EH (cell line): ENCODE measurements around the gene DNMT1.
"Not testable (repeated sequence)": the region's sequence is repeated elsewhere in the genome, so short reads cannot be mapped to it uniquely, and the experiment has no call there.

ENCODE experiments used
- DNase-seq: peaks from one replicate; pipeline ENCODE4 v3.0.0-alpha.2; 2015; ENCODE audit warnings: low read depth

Gene DNMT1

DNA sequence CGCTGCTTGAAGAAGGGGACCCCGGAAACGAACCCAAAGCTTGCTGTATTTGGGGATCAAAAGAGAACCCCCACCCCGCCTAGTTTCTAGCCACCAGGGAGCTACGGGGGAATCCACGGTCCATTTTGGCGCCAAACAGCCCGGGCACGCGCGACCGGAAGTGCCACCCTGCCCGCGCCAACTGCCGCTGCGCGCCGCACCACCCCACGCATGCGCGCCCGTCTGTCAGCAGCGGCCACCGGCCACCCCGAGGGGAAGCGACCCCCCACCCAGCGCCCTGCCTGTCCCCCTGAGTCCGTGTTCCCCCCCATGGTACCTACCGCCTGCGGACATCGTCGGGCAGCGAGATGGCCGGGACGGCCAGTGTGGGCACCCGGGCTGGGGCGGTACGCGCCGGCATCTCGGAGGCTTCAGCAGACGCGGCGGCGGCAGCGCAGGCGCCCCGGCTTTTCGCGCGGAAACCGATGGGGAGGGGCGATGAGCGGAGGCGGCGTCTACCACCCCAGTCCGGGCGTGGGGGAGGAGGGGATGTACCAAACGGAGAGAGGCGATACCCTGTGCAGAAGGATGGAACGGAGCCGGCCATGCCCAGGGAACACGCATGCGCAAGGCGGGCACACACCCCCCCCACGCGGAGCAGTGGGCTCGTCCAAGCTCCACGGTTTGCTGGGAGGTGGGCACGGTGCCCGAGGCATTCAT lies at the start of gene DNMT1:
TSS of gene DNMT1 (minus strand) at position 454 of the 699 bp plus-strand sequence. CDS start at position 400, 54 bp downstream.
- peak; percentile 96 for DNase-seq

- no peak for DNase-seq
Observed at GRCh38 chr19:10243606-10244005, 48.9 kb upstream of the DNMT1 start.

DNA sequence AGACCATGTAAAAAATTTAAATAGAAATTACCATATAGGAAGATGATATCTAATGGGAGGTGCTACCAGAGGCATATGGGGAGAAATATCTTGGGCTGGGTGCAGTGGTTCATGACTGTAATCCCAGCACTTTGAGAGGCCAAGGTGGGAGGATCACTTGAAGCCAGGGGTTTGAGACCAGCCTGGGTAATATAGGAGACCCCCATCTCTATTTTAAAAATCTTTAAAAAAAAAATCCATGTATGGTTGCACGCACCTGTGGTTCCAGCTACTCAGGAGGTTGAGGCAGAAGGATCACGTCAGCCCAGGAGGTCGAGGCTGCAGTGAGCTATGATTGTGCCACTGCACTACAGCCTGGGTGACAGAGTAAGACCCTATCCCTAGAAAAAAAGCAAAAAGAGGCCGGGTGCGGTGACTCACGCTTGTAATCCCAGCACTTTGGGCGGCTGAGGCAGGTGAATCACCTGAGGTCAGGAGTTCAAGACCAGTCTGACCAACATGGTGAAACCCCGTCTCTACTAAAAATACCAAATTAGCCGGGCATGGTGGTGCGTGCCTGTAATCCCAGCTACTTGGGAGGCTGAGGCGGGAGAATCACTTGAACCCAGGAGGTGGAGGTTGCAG lies 47.2 kb upstream of the DNMT1 start:
- DNase-seq, result not testable (repeated sequence)

DNA sequence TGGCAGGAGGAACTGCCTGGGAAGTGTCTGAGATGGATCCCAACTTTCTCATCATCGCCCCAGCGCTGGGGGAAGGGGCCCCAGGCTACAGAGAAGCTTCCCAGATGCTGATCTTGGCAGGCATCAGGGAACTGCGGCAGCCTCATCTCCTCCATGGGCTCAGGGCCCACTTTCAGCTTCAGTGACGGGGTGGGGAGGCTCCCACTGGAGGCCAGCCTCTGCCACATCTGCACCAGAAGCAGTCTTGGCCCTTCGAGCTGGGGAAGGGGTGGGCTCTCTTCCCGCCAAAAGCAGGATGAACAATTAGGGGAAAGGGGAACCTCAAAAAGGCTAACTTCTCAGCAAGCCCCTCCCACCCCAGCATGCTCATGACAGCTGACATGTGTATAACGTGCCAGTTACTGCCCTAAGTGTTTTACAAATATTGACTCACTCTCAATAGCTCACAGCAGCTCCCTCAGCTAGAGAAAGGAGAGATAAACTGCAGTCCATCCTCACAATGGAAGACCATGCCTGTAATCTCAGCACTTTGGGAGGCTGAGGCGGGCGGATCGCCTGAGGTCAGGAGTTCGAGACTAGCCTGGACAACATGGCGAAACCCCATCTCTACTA lies 43.5 kb upstream of the DNMT1 start:
- DNase-seq, result peak; percentile 77

GRCh38 chr19:10237702-10238101 lies 42.9 kb upstream of the DNMT1 start:
- DNase-seq, result no peak

DNA sequence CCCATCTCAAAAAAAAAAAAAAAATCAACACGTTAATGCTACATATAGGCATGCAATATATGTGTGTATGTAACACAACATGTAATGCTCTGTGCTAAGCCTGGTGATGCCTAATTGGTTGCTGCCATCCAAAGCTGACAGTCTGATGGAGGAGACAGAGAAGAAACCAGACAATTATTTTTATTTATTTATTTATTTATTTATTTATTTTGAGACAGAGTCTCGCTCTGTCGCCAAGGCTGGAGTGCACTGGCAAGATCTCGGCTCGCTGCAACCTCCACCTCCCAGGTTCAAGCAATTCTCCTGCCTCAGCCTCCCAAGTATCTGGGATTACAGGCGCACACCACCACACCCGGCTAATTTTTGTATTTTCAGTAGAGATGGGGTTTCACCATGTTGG lies 40.7 kb upstream of the DNMT1 start:
- DNase-seq, result not testable (repeated sequence)

DNA sequence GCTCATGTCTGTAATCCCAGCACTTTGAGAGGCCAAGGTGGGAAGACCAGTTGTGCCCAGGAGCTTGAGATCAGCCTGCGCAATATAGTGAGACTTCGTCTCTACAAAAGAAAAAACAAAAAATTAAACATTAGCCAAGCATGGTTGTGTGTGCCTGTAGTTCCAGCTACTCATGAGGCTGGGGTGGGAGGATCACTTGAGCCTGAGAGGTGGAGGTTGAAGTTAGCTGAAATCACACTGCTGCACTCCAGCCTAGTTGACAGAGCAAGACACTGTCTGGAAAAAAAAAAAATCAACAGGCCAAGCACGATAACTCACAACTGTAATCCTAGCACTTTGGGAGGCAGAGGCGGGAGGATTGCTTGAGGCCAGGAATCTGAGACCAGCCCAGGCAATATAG lies 40.2 kb upstream of the DNMT1 start:
- DNase-seq, result no peak

- DNase-seq, result no peak
Observed at GRCh38 chr19:10233946-10234345, 39.2 kb upstream of the DNMT1 start.

GRCh38 chr19:10231612-10232228 lies 37.0 kb upstream of the DNMT1 start:
- no peak for DNase-seq

DNA sequence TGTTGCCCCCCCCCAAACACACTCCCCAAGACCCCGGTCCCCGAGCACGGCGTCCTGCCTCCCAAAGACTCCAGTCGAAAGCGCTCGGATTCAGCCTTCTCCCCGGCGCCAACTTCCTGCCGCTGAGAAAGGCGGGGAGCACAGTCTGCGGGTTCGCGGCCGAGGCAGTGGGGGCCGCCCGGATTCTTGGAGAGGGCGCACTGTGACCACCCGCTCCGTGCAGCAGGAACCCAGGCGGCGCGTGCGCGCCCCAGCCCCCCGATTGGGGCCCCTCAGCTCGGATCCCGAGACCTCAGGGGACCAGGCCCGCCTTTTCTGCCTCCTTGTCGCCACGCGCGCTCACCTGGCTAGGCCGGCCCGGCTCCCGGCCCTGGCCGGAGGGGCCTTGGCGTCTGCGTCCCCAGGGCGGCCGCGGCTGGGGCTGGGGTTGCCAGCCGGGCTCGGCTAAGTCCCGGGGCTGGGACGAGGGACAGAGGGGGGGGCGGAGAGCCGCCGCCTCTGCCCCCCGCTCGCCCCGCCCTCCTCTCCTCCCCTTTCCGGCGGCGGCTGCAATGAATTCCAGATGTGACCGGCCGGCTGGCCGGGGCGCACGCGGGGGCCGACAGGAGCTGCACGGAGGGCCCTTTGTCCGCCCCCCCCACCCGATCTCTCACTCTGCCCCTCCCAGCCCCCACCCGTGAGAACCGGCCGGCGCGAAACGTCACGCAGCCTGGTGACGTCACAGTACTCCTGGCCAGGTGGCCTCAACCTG lies 36.3 kb upstream of the DNMT1 start, which contains the start of gene S1PR2:
TSS of gene S1PR2 (minus strand) at position 471 of the 751 bp plus-strand sequence. CDS start 6,426 bp downstream, outside the sequence.
- peak; percentile 80 for DNase-seq

DNA sequence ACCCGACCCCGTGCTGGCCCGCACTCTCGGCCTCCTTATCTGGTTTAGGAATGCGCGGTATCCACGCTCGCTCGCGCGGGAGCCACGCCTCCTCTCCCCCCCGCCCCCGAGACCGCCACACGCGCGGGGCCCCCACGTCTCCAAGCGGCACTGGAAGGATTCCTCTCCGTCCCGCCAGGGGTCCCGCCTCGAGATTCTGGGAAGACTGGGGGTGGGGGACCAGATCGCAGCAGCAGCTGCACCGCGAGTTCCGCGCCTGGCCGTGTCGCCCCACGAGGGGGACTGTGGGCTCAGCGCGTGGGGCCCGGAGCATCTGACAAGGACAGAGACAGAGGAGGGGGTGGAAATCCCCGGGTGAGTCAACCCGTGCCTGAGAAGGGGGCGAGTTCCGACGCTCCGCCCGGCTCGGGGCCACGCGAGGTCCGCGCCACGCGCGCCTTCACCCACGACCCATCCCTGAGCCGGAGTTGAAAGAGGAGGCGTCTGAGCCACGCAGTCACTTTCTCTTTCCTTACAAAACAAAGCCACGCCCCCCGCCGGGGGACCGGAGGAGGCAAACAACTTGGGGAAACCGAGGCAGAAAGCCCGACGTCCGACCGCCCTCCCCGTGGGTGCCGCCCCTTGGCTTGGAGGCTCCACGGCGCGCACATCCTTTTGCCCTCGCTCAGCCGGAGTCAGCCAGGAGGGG lies 35.6 kb upstream of the DNMT1 start:
- peak; percentile 47 for DNase-seq

DNA sequence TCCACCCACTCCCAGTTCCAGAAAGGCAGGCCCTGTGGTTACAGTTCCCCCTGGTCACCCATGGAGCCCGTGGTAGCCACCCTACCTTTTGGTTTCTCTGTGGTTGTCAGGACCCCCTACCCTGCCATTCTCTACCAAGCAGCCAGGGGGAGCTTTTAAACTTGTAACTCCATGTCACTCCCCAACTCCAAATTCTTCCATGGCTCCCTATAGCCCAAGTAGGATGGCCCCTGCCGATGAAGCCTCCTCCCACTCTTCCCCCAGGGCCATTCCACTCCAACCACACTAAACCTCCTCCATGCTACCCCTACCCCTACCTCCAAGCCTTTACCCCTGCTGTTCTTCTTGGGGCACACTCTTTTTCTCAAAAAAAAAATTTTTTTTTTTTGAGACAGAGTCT lies 34.2 kb upstream of the DNMT1 start:
- DNase-seq, result peak; percentile 49

DNA sequence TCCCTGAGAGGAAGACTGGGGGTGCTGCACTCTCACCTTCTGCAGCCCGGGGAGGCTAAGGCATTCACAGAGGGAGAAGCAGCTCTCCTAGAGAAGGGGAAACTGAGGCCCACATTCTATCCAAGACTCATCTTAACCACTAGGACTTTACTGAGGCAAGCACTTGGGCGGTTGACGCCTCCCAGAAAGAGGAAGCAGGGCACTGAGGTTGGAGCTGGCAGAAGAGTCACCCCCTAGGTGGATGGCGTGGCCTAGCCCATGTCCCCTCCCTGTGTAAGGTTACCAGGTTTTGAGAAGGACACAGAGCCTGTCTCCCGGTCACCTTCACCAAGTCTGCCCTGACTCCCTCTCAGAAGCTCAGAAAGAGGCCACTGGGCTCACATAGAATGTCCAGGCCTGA lies 33.6 kb upstream of the DNMT1 start:
- no peak for DNase-seq

DNA sequence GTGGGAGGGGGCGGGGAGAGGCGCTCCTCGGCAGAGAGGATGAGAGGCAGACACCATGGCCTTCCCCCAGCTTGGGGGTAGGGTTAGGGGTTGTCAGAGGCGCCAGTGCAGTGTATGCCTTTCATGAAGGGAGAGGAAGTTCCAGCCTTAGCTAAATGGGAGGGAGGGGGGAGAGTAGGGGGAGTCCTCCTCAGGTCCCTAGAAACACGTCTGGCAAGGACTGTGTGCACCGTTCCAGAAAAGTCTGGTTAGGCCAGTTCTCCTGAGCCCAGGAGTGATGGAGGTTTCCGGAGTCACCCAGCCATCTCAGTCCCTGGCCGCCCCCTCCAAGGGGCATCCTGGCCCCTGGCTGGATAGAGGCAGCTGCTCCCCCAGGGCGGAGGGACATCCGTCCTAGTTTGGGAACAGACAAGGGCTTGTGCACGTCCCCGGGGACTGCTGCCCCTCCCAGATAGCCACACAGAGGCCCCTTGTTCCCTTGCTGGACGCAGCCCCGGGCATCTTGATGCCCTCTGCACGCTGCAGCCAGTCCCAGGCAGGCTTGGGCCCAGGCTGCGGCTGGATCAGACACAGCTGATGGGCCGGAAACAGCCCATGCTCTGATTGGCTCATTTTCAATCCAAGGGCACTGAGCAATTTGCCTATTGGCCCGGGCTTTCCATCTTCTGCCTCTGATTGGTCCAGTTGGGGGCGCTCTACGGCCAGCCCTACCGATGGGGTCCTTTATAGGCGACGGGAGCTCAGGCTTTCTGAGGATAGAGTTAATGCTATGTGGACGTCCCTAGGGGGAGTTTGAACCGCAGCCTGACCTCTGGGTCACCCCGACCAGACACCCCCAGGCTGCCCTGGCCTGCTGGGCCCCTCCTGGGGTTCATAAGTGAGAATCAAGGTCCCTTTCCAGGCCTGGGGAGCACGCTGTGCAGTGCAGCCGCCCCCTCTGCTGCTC lies 32.5 kb upstream of the DNMT1 start:
- DNase-seq, result peak; percentile 24

GRCh38 chr19:10226376-10227025 lies 31.7 kb upstream of the DNMT1 start:
- DNase-seq, result peak; percentile 77

GRCh38 chr19:10226021-10226375 lies 31.2 kb upstream of the DNMT1 start:
- no peak for DNase-seq

DNA sequence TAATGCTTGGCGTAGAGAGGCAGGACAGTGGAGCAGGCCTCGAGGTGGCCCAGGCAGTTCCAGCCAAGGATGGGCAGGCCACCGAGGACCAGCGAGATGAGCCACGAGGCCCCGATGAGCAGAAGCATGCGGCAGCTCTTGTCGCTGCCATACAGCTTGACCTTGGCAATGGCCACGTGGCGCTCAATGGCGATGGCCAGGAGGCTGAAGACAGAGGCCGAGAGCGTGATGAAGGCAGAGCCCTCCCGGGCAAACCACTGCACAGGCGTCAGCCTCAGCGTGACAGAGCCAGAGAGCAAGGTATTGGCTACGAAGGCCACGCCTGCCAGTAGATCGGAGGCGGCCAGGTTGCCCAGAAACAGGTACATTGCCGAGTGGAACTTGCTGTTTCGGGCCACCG lies 29.6 kb upstream of the DNMT1 start:
- no peak for DNase-seq

GRCh38 chr19:10223488-10224213 lies 28.9 kb upstream of the DNMT1 start:
- no peak for DNase-seq

DNA sequence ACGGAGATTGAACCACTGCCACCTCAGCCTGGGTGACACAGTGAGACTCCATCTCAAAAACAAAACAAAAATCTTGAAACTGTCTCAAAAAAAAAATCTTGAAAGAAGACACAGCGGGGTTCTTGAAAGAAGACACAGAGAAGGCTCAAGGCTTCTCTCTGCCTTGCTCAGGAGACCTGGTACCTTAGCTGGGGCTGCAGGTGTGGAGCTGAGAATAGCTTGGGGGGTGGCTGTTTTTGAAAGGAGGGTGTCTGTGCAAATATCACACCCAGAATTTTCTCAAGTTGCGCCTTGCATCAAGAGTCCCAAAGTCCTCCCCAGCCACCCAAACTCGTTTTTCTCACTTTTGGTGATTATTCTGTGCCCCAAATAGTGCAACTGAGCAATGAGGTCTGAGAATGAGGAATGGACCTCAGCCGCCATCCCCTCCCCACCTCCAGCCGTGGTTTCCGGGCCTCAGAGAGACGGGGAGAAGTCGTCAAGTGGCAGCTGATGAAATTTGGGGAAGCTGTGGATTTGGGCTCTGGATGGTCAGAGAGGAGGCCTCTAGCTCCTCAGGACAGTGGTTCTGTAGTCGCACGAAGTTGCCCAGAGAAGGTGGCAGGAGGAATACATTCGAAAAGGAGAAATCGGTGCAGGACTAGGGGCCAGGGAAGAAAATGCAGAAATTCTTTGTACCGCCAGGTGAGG lies 27.6 kb upstream of the DNMT1 start:
- DNase-seq, result no peak
